DMS53 treated with DMSO at 0.1 percent for 48 hours (cell line): ENCODE data around the gene TRPC4.

ENCODE experiments used
- DNase-seq: peaks from one replicate; lab custom pipeline; 2025; ENCODE audit not compliant: unreplicated experiment; lab: John Stamatoyannopoulos, UW

TRPC4 gene

DNA sequence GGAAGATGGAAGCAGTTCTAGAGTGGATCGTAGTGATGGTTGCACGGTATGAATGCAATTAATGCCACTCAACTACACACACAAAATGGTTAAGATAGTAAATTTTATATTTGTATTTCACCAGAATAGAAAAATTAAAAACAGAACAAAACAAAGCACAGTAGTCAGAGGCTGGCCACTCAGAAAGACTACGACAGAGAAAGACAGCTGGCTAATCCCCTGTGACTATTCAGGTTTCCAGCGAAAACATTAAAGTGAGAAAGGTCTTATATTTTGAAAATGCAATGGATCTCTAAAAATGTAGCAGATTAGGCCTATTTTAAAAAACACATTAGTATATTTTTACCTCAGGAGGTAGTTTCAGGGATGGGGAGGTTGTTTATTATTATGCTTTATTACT, 139.7 kb downstream of the TRPC4 start:
- no peak for DNase-seq

DNA sequence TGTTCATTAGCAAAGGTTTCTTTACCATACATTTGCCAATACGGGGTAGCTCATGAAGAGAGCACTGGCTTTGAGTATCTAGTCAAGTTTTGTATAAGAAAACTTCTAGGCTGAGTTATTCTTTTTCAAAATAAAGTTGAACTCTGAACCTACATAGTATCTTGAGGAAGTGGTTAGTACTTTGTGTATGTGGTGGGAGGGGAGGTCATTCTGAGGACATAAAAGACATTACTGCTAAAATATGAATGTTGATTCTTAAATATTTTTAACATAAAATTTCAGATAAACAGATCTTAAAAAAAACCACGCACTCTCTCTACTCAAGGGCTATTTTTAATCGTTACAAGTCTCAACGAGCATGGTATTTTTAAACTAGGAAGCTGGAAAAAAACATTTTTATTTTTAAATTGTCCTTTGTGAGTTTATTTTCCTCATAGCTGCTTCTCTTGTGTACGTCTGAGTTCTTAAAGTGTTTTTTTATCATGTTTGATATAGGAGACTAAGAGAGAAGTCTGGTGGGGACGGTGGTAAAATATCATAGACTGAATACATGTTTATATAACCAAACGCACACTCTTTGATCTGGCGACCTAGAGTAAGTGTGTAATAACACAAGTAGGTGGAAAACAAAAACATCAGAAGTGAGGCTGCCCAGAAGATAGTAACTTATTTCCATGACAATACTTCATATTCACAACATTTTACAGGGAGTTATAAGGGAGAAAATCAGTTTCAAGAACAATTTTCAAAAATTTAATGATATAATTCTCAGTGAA, 153.0 kb downstream of the TRPC4 start:
- no peak for DNase-seq

DNA sequence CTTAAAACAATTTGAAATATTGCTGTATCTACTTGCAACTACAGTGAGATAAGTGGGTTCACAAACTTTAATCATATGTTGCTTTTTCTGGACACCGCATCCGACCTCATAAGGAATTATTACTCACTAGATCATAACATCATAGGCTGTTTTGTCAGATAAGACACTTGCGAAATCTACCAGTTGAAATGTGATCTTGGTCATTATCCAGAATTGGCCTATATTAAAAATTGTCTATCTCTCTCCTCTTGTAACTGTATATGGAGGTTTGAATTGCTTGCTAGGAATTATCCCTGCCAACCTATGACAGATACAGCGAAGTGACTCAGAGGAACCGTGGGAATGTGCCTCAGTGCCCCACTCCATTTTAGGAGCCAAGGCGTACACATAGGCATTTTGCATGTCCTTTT, 154.0 kb downstream of the TRPC4 start:
- no peak for DNase-seq

DNA sequence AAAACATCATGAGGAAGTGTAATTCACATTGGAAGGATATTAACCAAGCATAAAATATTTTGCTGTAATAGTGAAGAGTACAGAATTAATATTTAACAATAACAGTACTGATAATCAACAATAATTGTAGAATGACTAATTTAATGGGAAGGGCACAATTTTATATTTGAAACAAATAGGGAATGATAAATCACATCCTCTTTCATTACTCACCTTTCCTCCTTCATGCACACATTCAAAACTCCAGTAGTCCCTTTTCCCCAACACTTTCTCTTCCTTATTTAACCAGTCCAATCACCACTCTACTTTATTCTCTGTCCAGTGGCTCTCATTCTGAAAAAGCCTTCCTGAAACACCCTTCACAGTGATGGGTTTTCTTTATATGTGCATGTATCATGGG, 160.3 kb downstream of the TRPC4 start:
- DNase-seq: no peak

DNA sequence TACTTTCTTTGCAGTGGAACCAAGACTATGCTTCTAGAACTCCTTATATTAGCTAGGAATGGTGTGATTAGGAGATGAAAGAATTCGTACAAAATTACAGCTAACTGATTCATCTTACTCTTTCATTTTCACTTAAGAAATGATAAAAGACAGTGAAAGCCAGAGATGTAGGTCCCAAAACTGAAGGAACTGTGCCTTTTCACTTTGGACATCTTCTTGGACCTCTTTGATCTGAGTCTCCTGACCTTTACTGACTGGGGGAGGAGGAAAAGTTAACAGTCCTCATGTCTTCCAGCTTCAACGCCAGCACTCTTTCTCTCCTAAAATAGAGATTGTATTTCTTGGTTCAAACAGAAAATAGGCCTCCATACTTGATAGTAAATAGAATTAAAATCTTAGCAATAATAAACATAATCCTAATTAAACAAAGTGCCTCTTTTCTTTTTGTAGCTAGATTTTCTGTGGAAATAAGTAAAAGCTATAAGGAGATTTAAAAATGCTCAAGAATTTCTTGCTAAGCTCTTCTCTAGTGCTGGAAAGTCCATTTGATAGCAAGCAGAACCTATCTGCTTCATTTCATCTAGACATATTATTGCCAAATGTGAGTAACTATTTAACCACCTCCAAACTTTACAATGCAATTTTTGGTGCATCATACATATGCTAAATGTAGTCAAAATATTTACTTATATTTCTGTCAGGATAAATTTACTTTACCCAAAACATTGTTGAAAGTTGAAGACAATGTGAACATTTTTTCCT, 161.7 kb downstream of the TRPC4 start:
- DNase-seq: no peak

DNA sequence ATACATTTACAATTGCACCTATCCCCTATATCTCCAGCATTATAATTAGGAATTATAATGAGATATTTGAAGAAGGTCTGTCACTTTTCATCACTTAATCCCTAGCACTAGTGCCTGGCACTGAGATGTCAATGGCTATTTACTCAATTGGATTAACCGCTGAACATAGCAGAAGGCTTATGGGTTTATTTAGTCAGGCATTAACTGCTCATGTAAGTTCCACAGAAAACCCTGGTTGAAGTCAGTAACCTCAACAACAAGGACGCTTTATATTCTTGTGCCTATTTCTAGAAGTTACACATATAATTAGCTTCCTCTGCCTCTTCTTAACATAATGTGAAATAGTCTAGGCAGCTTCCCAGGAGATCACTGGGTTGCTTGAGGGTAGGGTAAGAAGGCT, 163.5 kb downstream of the TRPC4 start:
- no peak for DNase-seq

DNA sequence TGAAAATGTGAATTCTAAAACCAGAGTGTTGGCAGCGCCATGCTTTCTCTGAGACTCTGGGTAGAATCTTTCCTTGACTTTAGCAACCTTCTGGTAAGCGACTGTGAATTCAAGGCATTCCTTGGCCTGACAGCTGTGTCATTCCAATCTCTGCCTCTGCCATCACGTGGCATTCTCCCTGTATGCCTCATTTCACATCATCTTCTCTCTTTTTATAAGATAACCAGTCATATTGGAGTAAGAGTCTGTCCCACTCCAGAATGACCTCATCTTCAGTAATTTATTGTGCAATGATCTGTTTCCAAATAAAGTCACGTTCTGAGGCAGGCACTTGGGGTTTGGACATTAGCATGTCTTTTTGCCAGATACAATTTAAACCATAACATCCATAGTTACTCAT, 167.6 kb downstream of the TRPC4 start:
- DNase-seq: no peak

DNA sequence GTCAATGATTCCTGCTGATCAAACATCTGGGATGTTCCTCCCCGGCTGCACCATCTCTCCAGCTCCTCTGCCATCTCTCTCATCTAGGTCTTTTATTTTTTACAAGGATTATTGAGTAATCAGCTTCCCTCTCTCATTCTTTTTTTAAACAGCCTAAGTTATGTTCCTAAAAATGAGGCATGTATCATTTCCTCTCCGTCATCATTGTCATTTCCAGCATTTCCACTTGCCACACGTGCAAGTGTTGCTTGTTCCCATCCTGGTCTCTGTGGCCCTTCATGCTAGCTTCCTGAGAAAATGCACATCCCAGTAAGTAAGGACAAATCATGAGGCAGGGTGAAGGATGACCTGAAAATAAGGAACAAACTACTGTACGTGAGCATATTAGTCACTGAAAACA, 168.3 kb downstream of the TRPC4 start:
- DNase-seq: no peak

DNA sequence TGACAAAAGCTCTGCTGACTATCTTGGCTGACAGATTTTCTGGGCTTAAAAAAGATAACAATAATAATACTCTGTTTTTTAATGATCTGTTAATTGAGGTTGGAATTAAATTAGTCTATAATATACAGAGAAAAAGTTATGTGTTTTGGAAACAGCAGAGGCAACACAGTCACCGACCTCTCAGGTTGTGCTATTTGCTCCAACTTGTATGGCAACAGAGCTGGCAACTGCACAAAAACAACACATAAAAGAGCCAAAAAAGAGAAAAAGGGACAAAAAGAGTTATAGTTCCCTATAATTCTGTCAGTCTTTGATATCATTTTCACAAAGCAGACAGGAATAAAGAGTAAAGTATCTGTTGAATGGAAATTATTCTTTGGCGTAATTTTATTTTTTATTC, 168.7 kb downstream of the TRPC4 start:
- DNase-seq: no peak

DNA sequence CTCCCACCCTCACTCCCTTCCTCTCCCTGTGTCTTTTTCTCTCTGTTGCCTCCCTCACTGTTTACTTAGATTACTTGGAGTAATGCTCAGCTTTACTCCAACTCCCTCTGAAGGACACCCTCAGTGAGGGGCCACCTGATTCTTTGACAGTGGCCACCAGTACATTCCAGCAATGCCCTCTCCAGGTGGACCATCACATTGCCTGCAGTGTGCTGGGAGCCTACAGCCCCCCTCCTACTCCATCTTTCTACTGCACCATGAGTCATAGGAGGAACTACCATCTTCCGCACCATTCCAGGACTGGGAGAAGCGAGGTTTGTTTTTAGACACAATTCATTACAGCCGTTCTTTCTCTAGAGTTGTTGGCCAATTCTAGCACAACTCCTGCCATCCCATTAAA, 174.4 kb downstream of the TRPC4 start:
- DNase-seq: no peak

DNA sequence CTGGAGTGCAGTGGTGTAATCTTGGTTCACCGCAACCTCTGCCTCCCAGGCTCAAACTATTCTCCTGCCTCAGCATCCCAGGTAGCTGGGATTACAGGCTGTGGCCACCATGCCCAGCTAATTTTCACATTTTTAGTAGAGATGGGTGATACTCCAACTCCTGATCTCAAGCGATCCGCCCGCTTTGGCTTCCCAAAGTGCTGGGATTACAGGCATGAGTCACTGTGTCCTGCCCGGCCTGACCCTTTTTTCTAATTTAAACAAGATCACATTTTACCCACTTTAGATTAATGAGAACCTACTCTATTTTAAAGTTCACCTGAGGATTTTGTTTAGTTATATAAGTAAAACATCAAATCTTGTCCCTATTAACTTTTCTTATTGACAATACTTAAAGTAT, 179.2 kb downstream of the TRPC4 start:
- DNase-seq: no peak

DNA sequence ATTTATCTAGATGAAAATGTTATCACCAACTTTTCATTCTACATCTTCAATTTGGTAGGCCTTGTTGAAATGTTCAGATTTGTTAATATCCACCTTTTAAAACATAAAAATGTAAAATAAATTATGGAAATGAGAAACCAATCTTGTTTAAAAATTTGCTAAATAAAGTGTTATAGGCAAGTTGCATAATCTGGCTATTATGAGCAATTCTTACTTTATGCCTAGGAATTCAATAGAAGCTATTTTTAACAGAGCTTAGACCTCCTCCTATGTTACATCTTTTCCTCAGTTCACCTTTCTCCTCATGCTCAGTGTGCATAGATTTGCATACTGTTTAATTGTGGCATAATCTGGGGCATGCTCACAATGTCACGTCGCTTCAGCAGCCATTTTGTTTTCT, 183.1 kb downstream of the TRPC4 start:
- no peak for DNase-seq

DNA sequence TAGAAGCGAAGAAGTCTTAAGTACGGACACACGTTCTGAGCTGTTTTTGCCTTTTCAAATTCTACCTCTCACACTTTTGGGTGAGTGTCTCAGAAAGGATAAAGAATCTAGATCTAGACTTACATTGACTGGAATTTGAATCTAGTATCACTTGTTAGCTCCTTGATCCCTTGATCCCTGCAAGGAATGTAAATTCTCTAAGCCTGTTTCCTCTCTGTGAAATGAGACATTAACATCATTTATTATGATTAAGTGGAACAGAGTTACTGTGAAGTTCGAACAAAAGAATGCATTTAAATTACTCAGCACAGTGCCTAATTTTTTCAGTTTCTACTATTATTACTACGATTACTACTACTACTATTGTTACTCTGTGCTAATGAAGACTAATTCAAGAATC, 184.4 kb downstream of the TRPC4 start:
- no peak for DNase-seq

DNA sequence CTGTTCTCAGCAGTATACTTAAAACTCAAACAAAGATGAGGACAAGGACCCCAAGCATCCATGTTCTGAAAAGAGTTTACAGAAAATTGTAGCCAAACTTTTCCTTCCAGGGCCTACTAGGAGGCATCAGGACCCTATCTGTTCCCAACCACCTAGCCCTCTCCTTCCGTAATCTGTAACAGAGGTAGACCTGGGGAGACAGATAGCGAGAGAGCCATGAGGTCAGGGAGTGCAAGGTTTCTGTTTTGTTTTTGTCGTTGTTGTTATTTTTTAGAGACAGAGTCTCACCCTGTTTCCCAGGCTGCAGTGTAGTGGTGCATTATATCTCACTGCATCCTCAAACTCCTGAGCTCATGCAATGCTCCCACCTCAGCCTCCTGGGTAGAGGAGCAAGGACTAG, 187.1 kb downstream of the TRPC4 start:
- DNase-seq: no peak

DNA sequence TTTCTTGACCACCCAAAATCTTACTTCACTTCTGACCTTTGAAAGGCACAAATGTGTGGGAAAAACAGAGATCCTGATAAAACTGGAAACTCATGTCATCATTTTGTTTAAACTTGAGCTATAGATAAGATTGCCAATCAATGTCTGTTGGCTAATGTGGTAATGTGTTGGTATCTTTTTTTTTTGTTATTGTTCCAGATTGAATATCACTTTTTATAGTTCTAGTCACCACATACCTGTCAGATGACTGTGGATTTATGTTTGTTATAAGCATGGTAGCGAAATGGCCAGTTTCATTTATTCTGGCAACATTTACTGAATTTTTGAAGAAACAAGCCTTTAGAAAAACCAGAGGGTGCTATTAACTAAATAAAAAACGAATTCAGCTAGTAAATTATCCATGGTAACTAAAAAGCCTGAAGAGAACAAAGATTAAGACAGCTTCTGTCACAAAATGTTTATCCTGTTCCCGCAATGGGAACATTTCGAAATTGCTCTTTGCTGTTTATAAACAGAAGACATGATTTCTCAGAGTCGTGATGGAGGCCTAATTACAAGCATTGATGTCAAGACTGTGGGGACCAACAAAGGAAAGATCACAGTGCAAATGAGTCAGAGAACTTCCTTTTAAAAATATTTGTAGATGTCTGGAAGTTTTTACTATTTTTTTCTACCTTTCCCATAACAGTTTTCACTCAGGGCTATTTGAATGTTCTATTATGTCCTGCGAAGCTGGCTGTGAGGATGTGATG, 188.1 kb downstream of the TRPC4 start:
- no peak for DNase-seq

DNA sequence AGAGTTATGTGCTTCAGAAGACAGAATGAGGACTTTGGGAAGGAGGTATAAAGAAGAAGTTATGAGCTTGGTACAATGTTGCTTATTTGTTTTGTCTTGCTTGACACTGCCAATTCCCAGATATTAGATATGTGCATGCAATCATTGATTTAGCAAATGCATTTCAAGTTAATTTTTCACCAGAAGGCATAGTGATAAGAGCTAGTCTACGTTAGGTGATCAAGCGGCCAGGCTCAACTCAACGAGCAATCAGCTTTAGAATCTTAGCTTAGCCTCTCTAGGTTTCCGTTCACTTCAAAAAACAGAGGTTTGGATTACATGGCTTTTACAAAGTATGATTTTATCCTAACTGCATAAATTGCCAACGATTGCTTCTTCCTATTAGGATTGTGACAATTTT, 189.4 kb downstream of the TRPC4 start:
- DNase-seq: no peak

DNA sequence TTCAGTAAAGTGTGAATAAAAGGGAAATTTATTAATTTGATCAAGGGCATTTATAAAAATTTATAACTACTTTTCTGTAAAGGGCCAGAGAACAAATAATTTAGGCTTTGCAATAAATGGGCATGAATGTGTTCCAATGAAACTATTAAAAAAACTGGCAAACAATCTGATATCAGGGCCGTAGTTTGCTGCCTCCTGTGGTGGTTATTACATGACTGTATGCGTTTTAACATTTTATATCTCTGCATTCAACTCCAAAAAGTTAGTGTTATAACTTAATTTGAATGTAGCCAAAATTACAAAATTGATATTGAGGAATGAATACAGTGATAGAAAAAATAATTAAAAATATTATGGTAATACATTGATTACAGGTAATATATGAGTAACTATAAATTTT, 190.5 kb downstream of the TRPC4 start:
- no peak for DNase-seq

DNA sequence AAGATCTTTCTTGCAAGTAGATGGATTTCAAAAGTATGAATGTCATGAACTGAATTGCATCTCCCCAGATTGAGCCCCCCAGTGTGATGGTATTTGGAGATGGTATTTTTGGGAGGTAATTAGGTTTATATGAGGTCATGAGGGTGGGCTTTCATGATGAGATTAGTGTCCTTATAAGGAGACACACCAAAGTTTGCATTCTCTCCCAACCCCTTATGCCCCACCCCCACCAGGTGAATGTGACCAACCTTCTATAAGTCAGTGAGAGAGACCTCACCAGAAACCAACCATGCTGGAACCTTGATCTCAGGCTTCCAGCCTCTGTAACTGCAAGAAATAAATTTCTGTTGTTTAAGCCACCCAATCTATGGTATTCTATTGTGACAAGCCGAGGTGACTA, 199.7 kb downstream of the TRPC4 start:
- no peak for DNase-seq

DNA sequence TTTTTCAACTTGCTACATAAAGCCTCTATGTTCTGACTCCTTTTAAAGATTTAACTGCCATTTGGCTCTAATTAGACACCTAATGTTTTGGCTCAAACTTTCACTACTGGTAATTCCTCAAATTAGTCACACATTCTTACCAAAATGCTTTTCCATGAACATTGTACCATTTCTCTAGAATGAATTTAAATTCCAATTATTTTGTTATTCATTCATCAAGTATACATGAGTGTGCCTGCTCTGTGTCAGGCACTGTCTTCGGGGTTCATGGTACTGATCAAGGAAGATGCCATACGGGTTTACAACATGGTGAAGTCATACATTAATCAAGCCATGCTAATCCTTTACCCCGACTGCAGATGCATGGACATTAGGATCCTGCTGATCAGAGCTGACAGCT, 201.9 kb downstream of the TRPC4 start:
- no peak for DNase-seq

DNA sequence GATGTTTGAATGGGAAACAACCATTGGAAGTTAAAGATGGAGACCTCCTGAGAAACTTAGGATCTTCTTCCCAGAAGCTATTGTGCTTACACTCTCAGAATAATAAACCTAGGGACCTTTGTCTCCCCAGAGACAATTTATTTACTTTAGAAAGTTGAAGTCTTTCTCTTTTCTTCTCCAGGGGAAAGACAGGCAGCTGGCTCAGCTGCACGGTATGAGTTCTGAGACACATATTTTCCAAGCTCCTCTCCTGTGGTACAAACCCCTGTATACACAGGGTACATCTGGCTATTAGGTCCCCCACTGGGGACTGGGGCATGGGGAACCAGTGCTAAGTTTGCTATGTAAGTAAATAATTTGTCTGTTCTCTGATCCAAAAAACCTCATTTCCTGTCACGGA, 203.5 kb downstream of the TRPC4 start:
- DNase-seq: no peak

DNA sequence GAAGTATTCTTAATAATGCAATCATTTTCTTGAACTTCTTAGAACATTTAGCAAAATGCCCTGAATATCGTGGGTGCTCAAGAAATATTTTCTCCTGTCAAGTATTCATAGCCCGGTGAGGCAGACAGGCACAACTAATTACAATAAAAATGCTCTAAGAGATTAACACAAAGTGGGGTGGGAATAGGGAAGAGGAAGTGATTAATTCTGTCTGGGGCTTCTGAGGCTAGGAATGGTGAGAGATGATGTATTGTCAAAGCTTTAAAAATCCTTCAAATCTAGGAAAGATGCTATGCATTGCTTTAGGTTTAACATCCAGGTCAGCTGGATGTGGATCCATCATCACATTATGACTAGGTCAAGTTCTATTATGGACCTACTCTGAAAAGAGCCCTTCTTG, 204.2 kb downstream of the TRPC4 start:
- no peak for DNase-seq

DNA sequence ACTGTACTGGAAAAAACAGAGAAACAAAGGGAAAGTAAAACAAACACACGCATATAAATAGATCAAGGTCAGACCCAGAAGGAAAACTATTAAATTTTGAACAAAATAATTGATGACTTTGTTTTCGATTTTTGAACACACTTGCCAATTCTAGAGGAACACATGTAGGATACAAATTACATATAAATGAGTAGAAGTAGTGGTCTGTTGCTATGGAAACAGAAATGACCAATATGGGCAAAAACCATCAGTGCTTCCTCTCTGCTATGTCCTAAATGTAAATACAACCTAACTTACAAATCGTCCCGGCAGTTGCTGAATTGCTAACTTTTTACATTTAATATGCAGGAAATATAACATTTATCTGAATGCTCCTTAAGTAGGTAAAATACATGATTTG, 205.8 kb downstream of the TRPC4 start:
- DNase-seq: no peak
